GM04503 (cell line): ENCODE results near the gene SNX21.
"Not testable (repeated sequence)": the region's sequence is repeated elsewhere in the genome, so short reads cannot be mapped to it uniquely, and the experiment has no call there.

ENCODE experiments used
- DNase-seq: peaks from one replicate; pipeline ENCODE4 v3.0.0-alpha.2; 2012; ENCODE audit warnings: low read depth

Gene SNX21

DNA sequence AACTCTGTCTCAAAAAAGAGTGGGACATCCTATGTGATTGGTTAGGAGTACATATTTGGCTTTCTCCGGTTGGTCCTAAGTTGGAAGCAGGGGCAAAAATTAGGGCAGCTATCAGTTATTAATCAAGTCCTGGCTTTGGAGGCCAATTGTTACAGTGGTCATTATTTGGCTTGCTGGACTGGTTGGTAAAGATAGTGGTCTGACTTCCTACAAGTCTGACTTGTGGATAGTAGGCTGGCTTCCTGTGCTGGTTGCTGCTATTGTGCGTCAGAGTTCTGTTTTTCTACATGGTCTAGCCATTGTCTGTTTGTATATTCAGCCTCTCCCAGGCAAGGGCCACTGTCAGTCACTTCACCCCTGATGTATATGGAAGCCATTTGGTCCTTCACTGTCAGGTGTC is 16.6 kb downstream of the SNX21 start:
- no peak for DNase-seq

DNA sequence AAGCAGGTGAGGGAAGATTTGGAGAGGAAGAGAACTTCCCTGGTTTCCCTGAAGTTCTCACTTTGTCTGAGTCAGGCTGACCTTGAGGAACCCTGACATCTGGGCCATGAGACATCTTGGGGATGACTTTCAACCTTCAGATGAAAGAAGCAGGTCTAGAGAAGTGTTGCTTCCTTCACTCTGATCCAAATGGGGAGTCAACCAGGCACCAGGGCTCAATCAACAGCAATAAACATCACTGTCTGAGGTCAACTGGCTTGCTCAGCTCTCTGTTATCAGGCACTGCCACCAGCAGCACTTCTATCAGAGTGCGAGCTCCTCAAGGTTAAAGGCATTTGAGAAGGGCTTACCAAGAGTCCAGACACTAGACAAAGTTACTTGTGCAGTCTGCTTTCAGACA is 17.3 kb downstream of the SNX21 start:
- no peak for DNase-seq

DNA sequence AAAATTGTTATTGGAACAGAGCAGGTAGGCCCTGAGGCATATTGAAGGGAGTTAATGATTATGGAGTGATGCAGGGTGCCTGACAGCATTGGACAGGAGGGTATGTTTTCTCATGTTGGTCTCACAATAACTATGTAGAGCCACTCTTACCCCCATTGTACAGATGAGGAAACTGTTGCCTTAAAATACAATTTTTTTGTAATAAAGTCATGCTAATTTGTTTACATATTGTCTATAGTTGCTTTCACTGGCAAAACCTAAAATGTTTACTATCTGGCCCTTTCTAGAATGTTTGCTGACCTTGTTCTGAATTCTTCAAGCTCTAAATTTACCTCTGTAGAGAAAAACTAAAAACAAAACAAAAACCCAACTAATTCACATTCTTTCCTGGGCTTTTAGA is 17.9 kb downstream of the SNX21 start:
- no peak for DNase-seq

DNA sequence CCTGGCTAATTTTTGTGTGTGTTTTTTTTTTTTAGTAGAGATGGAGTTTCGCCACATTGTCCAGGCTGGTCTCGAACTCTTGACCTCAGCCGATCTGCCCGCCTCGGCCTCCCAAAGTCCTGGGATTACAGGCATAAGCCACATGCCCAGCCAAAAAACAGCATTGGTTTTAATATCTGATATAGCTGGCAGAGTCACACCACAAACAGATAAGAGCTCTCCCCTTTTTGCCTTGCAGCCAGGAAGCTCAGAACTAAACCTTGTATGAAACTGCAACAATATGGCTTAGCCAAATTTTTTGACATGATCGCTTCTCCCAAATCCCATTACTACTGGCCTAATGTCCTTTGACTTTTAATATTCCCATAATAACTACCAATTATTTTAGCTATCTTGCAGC is 18.7 kb downstream of the SNX21 start:
- DNase-seq = no peak

DNA sequence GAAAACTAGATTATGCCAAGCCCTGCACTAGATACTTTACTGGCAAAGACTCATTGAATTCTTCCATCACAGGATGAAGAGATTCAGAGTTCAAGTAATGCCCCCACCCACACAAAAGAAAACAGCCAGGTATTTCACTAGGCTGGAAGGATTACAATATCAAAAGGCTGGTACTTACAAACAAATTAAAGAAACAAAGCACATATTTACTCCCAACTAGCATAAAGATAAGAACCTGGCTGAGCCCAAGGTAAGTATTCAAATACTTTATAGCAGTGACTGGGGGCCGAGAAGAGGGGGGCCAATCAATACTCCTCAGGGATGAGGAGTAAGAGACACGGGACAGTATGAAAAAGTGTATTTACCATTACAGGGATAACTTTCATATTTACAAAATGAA is 19.9 kb downstream of the SNX21 start:
- no peak for DNase-seq

DNA sequence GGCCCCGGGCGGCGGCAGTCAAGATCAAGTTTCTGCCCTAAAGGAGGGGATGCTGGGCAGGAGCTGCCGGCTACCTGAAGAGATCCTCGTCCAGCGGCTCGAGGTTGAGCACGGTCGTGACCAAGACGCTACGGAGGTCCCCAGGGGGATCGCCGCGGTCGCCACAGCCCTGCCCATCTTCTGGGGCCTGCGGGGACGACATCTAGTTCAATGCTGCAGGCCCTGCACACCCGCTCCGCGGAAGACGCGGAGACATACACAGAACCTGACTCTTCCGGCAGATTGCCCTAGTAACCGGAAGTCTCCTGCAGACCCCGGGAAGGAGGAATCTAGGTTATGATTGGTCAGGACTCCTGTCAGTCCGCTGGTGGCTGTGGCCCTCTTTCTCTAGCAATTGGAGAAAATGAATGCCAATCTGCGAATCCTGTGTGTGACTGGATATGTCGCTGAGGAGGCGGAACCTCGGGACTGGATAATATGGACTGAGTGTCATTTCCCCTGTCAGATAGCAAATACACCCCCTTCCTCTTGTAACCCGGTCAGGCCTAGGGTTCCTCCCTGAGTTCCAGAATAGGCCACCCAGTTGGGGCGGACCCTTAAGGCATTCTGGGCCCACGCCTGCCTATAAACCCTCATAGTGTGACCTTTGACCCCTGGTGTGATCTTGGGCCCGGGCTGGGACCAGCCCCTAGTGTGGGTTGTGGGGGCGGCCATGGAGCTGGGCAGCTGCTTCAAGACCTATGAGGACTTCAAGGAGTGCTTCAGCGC is 23.7 kb downstream of the SNX21 start, which contains the start of the genes ACOT8 and ZSWIM3:
ACOT8 (minus strand) TSS at position 279 of the 768 bp plus-strand sequence; CDS start at position 202, 77 bp downstream.
ZSWIM3 (plus strand) TSS at position 501 of the 768 bp plus-strand sequence; CDS start at position 713, 212 bp downstream.
- peak; percentile 100 for DNase-seq

DNA sequence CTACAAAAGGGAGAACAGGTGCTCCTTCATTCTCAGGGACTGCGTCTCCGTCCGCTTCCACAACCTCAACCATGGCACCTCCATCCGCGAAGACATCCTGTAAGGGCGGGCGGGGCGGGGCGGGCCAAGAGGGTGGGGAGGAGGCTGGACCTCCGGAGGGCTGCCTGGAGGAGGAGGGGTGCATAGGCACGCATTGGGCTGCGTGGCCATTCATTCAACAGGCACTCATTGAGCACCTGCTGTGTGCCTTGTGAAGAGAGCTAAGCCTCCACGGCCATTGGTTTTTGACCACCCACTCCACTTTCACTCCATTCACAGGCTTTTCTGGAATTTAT is 24.2 kb downstream of the SNX21 start:
- DNase-seq = no peak

DNA sequence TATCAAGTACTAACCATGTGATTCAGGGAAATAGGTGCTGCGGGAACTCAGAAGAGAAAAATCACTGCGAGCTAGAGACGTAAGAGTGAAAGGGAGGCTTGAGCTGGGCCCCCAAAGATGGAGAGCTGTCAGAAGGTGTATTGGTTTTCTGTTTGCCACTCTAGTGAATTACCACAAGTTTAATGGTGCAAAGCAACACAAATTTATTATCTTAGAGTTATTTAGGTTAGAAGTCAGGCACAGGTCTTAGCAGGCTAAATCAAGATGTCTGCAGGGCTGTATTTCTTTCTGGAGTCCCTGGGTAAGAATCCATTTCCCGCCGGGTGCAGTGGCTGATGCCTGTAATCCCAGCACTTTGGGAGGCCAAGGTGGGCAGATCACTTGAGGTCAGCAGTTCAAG is 26.3 kb downstream of the SNX21 start:
- no peak for DNase-seq

DNA sequence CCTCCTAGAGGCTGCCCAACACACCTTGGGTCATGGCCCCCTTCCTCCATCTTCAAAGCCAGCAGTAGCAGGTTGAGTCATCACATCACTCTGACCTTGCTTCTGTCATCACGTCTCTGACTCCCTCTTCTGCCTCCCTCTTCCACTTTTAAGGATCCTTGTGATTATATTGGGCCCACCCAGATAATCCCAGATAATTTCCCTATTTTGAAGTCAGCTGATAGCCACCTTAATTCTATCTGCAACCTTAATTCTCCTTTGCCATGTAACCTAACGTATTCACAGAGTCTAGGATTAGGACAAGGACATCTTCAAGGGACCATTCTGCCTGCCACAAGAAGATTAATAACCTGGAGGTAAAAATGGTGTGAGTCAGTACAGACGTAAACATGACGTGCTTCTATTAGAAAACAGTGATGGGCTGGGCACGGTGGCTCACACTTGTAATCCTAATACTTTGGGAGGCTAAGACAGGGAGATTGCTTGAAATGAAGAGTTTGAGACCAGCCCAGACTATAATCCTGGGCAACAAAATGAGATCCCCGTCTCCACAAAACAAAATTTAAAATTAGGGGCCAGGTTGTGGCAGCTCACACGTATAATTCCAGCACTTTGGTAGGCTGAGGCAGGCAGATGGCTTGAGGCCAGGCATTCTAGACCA is 27.1 kb downstream of the SNX21 start:
- no peak for DNase-seq

DNA sequence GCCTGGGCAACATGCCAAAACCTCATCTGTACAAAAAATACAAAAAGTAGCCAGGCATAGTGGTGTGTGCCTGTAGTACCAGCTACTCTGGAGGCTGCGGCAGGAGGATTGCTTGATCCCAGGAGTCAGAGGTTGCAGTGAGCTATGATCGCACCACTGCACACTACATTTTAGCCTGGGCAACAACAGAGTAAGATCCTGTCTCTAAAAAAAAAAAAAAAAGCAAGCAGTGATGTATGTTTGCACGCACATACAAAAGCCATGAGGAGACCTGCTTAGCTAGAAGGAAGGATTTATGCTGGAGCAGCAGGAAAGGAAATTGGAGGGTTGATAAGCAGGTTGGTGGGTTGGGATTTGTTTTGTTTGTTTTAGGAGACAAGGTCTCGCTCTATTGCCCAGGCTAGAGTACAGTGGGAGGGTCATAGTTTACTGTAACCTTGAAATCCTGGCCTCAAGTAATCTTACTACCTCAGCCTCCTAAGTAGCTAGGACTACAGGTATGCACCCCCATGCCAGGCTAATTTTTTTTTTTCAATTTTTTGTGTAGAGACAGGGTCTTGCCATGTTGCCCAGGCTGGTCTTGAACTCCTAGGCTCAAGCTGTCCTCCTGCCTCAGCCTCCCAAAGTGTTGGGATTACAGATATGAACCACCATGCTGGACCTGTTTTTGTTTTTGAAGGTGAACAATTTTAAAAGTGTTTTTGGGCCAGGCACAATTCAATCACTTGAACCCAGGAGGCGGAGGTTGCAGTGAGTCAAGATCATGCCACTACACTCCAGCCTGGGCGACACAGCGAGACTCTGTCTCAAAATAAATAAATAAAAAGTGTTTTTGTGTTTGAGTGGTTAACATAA is 27.8 kb downstream of the SNX21 start:
- no peak for DNase-seq

DNA sequence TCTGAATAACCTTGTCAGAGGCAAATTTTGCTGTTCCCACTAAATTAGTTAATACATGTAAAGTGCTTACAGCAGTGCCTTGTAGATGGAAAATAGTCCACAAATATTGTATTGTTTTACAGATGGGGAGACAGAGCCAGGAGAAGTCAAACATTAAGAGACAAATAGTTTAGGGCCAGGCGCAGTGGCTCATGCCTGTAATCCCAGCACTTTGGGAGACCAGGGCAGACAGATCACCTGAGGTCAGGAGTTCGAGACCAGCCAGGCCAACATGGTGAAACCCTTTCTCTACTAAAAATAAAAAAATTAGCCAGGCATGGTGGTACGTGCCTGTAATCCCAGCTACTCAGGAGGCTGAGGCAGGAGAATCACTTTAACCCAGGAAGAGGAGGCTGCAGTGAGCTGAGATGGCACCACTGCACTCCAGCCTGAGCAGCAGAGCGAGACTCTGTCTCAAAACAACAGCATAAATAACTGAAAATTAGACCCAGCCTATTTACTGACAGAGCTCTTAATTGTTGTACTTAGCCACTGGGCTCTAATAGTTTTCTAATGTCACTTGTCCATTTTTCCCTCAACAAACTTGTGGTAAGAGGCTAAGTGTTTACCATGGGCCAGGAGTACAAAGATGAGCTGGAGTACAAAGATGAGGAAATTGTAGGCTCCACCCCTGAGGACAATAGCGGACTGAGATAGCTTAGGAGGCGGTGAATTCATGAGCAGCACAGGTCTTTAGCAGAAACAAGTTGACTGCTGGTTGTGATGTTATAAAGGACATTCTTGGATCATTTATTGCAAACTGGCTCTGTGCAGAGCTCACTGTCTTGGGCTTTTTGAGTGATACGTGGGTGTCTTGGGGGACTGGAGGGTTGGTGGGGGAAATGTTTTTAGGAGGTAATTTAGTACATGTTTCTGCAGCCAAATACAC is 30.2 kb downstream of the SNX21 start:
- DNase-seq = no peak

DNA sequence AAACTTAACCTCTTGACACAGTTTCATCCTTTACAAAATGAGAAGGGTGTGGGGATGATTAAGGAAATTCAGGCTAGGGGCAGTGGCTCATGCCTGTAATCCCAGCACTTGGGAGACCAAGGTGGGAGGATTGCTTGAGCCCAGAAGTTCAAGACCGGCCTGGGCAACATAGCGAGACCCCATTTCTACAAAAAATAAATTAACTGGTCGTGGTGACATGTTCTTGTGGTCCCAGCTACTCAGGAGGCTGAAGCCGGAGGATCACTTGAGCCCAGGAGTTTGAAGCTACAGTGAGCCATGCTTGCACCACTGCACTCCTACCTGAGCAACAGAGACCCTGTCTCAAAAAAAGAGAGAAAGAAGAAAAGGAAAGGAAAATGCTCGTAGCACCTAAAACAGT is 32.9 kb downstream of the SNX21 start:
- DNase-seq = no peak

DNA sequence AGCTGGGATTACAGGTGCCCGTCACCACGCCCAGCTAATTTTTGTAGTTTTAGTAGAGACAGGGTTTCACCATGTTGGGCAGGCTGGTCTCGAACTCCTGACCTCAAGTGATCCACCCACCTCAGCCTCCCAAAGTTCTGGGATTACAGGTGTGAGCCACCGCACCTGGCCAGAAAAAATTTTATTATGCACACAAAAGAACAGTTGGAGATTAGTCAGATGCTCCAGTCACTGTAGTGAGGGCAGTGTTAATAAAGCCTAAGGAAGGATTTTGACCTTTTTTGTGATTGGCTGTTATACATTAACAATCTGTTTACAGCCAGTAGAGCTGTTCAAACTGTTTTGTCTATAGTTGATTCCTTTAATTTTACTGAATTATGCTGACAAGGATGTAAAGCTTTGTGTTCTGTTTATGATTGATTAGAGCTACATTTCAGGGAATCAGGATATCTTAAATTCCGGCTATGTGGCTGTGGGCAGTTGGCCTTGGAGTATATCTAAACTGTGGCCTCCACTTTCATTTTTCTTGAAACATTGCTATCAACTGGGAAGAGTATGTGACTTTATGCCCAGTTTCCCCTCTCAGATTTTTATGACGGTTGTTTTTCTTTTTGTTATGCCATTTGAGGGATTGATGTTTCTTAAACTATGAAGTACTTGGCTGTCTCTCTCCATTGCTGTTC is 33.7 kb downstream of the SNX21 start:
- no peak for DNase-seq

DNA sequence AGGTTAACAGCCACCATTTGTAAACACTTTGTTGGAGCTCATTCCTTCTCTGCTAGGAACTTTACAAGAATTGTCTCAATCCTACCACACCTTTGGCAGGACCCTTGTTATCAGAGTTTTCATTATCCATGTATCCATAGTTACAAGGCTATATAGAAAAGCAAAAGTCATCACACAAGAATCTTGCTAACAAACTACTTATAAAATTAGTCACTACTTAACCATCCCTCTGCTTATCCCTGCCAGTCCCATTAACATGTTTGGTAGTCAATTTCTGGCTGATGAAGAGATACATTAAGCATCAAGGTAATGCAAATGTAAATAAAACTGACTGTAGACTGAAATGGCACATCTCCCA is 34.2 kb downstream of the SNX21 start:
- DNase-seq = peak; percentile 66

DNA sequence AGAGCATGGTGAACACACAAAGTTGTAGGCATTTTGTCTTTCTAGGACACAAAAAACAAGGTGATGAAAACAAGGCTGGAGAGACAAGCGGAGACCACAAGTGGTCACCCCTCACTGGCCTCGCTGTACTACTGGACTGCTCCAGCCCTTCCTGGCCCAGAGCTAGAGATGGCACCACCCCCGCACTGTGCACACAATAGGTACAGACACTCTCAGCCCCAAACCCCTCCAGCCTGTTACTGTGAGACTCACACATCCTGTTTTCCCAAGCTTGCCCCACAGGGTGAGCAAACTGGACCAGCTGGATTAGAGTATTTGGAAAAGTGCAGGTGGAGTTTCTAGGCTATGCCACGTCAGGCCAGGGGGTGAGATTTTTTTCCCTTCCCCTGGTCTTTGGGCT is 39.0 kb downstream of the SNX21 start:
- DNase-seq = no peak

DNA sequence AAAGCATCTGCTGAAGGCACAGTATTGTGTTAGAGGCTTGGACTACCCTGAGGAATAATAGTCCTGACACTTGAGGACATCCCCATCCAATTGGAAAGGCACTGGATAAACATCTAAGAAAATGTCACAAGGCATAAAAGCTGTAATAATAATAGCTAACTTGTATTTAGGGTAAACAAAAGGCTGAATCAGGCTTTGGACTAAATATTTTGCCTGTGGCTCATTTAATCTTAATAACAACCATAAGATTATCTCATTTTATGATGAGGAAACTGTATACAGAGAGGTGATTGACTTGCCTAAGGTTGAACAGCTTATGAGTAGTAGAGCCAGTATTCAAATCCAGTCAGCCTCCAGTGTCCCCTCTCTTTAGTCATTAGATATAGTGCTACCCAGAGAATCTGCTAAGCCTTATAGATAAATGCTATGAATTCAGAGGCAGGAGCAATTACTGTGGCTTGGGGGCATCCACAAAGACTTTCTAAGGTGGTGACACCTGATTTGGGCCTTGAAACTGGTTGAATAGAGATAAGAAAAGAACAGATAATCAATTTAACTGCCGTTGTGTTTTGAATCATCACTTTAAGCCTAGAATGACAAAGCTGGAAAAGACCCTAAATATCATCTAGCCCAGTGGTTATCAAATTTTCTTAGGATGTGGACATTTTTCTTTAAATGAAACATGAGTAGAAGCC is 40.0 kb downstream of the SNX21 start:
- DNase-seq = no peak

DNA sequence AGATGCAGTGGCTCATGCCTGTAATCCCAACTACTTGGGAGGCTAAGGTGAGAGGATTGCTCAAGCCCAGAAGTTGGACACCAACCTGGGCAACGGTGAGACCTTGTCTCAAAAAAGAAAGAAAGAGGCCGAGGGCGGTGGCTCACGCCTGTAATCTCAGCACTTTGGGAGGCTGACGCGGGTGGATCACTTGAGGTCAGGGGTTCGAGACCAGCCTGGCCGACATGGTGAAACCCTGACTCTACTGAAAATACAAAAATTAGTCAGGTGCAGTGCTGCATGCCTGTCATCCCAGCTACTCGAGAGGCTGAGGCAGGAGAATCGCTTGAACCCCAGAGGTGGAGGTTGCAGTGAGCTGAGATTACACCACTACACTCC is 40.5 kb downstream of the SNX21 start:
- DNase-seq = not testable (repeated sequence)

DNA sequence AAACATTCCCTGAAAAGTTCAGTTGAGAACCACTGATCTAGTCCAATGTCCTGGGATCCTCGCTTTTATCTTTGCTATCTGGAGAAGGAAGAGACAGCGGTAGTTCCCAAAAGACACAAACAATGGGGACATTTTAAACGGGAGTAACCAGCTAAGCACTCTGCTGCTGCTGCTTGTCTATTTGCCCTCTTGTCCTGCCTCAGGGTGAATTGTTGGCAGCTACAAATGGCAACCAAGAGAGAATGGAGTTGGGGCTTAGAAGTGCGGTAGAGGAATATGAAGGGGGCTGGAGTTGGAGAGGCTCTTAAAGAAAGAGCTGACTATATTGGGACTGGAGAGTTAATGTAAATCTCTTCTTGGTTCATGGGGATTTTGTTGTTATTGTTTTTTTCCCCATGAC is 41.0 kb downstream of the SNX21 start:
- DNase-seq = no peak

DNA sequence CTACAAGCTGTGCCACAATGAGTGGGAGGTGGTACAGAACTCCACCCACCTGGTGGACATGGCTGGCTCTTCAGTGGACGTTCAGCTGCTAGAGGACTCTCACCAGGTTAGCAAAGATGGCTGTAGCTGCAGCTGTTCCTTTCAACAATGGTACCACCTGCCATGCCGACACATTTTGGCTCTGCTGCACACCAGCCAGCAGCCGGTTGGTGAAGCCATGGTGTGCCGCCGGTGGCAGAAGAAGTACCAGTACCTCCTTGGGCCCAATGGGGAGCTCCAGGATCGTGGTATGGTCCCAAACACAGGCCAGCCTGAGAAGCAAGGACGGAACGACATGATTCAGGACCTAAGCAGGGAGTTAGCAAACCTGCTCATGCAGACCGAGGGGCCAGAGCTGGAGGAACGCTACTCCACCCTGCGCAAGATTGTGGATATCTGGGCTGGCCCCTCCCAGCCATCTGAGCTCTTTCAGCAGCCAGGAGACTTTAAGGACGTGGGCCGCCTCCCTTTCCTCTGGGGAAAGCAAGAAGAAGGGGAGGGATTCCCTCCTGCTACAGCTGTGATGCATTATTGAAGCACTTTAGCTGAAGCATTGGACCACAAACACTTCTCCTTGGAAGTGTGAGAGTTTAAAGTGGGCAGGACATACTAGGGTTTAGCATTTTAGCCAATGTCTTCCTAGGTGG is 44.6 kb downstream of the SNX21 start:
- DNase-seq = no peak
